HL-60 (cell line): ENCODE measurements around the gene MRPL32.

ENCODE experiments used
- GABPA ChIP-seq: IDR thresholded peaks from 2 replicates; pipeline ENCODE4 v1.6.1; 2012; ENCODE audit warnings: low read depth
- POLR2AphosphoS5 ChIP-seq: IDR thresholded peaks from 2 replicates; pipeline ENCODE4 v1.6.1; 2012; ENCODE audit warnings: low read depth
- TF ChIP-seq, protein P1 (sequence below): IDR thresholded peaks from one replicate; pipeline ENCODE4 v1.5.1; 2011; ENCODE audit warnings: low read length, control low read depth, inconsistent platforms; ENCODE audit not compliant: insufficient read depth
- TF ChIP-seq, protein P2 (sequence below): IDR thresholded peaks from 2 replicates; pipeline ENCODE4 v1.6.1; 2012; ENCODE audit warnings: low read depth; ENCODE audit not compliant: insufficient replicate concordance

DNA sequence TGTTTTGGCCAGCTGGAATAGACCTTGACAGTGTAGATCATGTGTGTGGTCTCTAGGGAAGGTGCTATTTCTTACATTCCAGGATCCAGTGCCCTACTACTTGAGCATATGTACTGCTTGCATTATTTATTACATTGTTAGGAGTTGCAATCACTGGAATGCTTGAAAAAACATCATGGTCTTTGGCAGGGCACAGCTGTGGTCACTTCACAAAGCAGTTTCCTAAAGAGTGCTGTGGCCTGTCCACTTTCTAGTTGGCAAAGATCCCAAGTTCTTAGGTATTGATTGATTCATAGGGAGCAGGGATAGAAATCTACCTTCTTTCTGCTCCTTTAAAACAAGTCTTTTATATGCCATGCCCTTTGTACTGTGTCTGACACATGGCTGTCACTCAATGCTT lies 24.9 kb upstream of the MRPL32 start:
- TF ChIP-seq, protein P1, sequence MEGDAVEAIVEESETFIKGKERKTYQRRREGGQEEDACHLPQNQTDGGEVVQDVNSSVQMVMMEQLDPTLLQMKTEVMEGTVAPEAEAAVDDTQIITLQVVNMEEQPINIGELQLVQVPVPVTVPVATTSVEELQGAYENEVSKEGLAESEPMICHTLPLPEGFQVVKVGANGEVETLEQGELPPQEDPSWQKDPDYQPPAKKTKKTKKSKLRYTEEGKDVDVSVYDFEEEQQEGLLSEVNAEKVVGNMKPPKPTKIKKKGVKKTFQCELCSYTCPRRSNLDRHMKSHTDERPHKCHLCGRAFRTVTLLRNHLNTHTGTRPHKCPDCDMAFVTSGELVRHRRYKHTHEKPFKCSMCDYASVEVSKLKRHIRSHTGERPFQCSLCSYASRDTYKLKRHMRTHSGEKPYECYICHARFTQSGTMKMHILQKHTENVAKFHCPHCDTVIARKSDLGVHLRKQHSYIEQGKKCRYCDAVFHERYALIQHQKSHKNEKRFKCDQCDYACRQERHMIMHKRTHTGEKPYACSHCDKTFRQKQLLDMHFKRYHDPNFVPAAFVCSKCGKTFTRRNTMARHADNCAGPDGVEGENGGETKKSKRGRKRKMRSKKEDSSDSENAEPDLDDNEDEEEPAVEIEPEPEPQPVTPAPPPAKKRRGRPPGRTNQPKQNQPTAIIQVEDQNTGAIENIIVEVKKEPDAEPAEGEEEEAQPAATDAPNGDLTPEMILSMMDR: no peak
- TF ChIP-seq POLR2AphosphoS5 (no peak), GABPA (no peak)
- TF ChIP-seq, protein P2, sequence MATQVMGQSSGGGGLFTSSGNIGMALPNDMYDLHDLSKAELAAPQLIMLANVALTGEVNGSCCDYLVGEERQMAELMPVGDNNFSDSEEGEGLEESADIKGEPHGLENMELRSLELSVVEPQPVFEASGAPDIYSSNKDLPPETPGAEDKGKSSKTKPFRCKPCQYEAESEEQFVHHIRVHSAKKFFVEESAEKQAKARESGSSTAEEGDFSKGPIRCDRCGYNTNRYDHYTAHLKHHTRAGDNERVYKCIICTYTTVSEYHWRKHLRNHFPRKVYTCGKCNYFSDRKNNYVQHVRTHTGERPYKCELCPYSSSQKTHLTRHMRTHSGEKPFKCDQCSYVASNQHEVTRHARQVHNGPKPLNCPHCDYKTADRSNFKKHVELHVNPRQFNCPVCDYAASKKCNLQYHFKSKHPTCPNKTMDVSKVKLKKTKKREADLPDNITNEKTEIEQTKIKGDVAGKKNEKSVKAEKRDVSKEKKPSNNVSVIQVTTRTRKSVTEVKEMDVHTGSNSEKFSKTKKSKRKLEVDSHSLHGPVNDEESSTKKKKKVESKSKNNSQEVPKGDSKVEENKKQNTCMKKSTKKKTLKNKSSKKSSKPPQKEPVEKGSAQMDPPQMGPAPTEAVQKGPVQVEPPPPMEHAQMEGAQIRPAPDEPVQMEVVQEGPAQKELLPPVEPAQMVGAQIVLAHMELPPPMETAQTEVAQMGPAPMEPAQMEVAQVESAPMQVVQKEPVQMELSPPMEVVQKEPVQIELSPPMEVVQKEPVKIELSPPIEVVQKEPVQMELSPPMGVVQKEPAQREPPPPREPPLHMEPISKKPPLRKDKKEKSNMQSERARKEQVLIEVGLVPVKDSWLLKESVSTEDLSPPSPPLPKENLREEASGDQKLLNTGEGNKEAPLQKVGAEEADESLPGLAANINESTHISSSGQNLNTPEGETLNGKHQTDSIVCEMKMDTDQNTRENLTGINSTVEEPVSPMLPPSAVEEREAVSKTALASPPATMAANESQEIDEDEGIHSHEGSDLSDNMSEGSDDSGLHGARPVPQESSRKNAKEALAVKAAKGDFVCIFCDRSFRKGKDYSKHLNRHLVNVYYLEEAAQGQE: no peak
